Kidney glomerular epithelial cell (primary cell): ENCODE results near the gene TM7SF3.

Source experiments
- DNase-seq: peaks from one replicate; lab custom pipeline; 2025; lab: John Stamatoyannopoulos, UW

TM7SF3 gene

DNA sequence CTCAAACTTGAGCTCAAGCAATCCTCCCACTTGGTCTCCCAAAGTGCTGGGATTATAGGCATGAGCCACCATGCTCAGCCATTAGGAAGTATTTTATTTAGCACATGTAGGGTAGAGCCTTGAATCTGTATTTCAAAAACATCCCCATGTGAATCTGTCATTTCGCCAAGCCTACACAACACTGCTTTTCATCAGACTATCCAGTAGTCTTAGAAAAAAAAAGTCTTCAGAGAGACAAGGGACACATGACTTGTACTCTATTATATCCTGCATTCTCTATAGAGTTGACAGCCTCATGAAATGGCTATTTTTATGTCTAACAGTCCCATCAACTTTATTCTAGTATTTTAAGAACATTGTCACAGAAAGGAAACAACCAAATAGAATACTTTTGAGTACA is 35.4 kb downstream of the TM7SF3 start:
- no peak for DNase-seq

DNA sequence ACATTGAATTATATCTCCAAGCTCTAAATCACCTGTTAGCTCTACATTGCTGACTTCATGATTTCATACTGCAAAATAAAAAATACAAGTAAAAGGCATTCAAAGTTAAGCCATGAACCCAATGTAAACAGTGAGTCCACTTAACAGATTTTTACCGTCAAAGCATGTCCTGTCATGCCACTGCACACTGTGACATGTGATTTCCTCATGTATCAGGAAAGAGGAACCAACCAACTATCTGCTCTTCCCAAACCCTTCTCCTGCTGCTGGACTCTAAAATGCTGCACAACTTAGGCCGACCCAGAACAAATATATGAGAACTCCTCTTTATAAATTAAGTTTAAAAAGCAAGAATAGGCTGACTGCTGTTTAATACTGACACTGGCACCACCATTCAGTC is 37.5 kb downstream of the TM7SF3 start:
- DNase-seq = no peak

DNA sequence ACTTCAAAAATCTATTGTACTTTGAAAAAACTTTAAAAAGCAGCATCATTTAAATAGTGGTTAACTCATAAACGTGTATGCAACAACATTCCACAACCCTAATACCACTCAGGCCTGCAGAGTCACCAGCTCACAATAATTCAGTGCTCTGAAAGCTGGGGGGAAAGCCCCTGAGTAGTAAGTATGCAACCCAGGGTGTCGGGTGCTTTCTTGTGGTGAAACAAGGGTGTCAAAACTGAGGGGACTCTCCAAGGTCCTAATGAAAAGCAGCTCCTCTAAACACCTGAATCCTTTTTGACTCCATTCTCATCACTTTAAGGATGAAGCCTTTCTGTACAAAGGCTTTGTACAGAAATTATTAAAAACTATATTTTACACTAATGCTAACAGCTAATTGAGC is 42.2 kb downstream of the TM7SF3 start:
- no peak for DNase-seq

DNA sequence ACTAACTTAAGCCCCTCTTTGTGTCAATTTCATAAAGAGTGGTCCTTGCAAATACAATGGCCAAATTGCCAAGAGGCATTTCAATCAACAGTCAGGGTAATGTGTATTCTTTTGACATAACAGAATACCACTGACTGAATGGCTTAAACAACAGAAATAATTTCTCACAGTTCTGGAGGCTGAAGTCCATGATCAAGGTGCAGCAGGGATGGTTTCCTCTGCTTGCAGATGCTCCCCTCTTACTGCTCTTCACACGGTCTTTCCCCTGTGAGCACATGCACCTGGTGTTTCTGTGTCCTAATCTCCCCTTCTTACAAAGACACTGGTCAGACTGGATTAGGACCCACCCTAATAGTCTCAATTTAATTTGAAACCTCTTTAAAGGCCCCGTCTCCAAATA is 44.0 kb downstream of the TM7SF3 start:
- DNase-seq = no peak

DNA sequence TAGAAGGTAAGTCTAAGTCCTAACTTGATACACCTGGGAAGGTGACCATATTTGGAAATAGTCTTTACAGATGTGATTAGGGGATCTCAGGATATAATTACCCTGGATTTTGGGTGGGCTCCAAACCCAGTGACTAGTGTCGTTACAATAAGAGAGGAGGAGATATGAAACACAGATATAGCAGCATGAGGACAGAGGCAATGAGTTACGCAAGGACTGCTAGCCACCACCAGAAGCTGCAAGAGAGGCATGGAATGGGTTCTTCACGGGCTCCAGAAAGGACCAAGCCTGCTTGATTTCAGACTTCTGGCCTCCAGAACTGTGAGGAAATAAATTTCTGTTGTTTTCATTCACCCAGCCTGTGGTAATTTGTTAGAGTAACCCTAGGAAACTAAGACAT is 47.3 kb downstream of the TM7SF3 start:
- no peak for DNase-seq

DNA sequence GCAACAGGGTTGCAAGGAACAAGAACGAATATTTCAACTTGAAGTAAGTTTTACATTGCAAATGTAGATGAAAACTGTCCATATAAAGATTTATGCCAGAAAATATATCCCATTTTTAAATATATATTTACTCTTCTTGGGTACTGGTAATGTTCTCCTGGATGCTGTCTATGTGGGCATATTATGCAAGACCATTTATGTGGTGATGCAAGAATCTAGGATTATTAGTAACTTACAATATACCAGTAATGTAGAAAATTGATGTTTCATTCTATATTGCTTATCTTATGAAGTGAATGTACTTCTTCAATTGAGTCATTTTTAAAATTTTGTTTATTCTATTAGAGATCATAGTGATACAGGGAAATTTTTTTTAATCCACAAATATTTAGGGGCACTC is 50.8 kb downstream of the TM7SF3 start:
- DNase-seq = no peak

DNA sequence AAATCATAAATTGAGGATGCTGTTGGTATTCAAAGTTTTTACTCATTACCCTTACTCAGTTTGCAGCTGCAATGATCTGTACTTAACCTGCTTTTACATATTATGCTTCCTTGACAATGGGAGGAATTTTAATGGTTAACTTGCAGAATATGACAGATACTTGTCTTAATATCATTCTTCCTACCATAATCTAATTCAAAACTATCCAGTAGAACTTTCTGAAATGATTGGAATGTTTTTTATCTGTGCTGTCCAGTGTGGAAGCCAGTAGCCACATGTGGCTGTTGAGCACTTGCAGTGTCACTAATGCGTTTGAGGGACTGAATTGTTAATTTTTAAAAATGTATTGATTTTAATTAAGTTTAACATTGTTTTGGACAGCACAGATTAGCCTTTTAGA is 52.4 kb downstream of the TM7SF3 start:
- no peak for DNase-seq

DNA sequence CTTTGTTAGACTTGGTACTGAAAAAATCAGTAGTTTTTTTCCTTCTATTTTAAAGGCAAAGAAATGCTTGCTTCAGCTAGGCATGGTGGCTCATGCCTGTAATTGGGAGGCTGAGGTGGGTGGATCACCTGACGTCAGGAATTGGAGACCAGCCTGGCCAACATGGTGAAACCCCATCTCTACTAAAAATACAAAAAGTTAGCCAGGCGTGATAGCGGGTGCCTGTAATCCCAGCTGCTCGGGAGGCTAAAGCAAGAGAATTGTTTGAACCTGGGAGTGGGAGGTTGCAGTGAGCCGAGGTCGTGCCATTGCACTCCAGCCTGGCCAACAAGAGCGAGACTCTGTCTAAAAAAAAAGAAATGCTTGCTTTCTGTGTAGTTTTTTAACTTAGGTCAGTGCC is 52.8 kb downstream of the TM7SF3 start:
- DNase-seq = peak; percentile 4

DNA sequence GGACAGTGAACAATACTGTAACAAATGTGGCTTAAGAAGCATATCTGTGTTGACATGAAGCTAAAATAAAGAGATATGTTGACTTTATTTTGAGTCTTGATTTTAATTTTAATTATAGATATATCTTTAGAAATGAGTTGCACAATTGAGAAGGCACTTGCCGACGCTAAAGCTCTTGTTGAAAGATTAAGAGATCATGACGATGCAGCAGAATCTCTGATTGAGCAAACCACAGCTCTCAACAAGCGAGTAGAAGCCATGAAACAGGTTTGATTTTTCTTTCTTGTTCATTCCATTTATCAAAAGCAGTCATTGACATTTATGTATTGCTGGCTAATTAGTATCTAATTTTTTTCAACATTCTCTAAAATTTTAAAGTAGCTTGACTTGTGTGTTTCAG is 60.2 kb downstream of the TM7SF3 start:
- DNase-seq = no peak

DNA sequence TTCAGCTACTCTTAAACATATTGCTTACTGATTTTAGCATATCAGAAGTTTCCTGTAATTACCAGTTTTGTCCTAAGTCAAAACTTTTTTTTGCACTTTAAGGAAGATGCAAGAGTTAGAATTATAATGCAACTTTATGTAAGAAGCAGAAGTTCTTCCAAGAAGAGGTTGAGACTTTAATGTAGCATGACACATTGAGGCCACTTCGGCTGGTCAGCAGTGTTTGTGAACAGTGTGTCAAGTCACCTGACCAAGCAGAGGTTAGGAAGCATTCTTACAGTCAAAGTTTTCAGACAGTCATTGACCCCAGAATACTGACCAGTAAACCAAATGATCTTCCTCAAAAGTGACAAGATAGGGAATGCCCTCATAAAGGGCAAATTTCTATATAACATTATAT is 60.7 kb downstream of the TM7SF3 start:
- DNase-seq = no peak

DNA sequence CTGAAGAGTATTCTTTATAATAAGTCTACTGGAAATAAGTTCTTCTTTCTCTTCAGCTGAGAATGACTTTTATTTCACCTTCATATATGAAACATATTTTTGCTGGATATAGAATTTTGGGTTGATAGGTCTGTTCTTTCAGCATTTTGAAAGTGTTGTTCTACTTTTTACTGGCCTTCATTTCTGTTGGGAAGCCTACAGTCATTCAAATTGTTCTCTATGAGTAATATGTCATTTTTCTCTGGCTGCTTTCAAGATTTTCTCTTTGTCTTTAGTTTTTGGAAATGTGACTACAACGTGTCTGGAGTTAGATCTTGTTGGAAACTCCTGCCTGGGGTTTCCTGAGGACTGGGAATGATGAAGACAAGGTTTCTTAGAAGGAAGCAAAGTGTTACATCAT is 65.9 kb downstream of the TM7SF3 start:
- DNase-seq = no peak

DNA sequence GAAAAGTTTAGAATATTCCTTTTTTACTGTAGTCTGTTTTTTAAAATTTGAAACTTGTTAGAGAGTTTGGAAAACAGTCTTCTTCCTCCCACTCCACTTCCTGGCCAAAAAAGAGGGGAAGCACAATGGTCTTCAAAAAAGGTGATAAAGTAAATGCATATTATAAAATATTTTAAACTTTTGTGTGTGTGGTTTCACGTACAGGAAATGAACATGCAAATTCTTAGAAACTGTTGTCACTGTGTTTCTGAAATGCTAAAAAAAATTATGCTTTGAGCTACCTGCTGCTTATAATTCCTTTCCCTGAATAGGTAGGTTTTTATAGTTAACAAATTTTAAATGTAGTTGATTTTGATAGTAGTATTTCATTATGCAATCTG is 73.0 kb downstream of the TM7SF3 start:
- no peak for DNase-seq

DNA sequence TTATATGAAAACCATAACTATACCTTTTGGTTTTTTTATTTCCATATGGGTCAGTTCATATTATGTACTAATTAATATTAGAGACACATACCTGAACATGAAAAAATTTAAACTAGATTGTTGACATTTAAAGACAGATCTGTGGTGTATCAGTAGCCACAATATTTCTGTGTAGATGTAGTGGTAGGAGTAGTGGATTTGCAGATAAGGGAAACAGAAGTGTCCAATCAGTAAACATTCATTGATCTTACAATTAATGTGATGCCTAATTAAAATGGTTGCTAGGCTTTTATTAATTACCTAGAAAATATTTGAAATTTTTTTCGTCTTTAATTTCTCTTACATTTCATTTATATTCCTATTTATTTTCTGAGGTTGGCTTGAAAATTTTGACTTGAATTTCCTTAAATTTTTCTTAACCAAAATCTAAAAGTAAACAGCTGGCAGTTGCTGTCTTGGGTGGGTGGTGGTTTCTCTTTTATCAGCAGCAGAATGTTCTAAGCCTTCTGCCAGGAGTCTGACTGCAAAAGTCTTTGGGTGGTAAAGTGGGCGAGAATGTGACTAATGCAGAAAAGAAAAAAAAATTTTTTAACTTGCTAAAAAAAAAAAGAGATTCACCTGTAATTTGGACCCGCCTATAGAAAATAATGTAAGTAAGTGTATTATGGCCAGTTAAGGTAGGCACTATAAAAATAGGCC is 73.5 kb downstream of the TM7SF3 start:
- no peak for DNase-seq

DNA sequence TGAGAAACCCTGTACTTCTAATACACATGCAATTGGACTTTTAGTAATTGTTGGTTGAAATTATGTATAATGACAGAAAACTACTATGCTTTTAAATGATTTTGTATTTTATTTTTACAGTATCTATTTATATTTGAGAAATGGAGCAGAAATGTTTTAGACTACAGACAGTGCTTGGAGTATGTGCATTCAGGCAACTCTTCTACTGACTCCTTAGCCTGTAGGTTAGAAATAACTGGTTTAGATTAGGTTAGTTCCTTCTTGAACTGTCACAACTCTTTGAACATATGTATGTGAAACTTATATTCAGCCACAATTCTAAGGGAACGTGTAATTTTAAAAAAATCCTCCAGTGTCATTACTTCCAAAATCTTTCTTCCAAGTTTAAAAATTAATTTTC is 74.2 kb downstream of the TM7SF3 start:
- DNase-seq = no peak

DNA sequence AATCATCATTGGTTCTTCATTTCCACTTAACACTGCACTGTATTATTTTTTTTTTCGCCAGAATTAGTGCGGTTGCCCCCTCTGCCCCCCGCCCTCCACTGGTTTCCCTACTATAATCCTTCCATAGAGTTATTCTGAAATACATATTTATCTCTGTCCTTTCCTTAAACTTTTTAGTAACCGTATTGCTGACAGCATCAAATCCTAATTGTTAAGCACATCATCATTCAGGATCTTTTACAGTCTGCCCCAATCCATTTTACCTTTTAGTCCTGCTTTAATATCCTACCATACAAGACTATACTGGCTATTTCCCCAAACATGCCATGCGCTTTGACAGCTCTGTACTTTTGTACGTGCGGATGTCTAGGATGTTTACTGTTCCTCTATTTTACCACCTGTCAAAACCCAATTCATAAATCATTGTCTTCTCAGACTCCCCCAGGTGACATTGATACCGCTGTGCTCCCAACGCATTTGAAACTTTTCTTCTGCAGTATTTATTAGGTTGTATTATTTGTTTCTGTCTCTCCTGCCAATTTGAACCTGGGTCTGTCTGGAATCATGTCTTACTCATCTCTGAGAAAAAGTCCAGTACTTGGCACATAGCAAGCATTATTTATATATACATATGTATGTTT is 74.9 kb downstream of the TM7SF3 start:
- DNase-seq = no peak

DNA sequence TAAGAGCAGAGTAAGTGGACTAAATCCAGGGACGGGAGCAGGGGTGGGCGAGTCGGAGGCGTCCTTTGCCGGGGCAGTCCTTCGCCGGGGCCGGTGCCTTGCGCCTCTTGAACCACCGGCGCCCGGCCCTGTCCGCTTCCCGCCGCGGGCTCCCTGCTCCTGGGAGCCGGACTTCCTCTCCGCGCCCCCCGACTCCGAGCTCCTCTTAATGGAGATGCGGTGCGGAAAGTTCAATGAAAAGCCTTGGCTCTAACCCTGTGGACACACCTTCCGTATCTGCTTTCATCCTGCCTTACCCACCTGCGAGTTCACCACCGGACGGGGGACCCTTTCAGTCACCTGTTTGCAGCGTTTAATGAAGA is 75.5 kb downstream of the TM7SF3 start:
- no peak for DNase-seq

DNA sequence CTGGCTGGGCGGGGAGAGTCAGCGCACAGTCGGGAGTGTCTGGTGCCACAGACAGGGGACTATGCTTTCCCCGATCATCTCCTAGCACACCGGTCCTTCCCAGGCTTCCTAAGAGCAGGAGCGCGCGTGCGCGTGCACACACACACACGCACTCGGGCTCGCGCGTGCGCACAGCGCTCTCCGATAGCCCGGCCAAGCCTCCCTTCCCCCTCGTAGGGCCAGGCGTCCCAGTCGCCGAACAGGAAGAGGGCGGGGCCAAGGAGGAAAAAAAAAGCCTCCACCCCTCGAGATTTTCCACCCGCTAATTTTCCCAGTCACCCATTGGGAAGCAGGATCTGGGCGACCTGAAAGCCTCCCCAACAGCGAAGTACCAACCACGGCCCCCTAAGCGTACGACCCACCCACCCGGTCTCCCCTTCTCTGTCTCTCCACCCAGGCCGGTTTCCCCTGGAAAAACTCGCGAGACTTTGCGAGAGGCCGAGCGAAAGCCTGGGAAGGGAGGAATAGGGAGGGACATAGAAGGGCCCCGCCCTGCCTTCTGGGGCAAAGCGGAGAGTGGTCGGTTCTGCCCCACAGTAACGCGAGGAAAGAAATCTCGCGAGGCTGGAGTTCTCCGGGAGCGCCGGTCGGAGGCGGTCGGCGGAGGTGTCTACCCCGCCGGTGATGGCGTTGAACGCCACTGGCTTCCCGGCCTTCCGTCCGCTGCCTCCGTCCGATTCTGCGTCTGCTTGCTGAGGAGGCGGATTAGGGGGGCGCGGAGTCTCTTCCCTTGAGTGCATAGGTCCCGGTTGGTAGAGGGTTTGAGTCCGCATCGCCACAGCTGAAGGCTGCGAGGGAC is 76.1 kb downstream of the TM7SF3 start, which contains the start of the genes FGFR1OP2 and INTS13:
FGFR1OP2 (plus strand) TSS at position 608 of the 838 bp plus-strand sequence. CDS start 15,689 bp downstream, outside the sequence.
INTS13 (minus strand) TSS at position 119 of the 838 bp plus-strand sequence. CDS start 1,178 bp downstream, outside the sequence.
- peak; percentile 96 for DNase-seq

DNA sequence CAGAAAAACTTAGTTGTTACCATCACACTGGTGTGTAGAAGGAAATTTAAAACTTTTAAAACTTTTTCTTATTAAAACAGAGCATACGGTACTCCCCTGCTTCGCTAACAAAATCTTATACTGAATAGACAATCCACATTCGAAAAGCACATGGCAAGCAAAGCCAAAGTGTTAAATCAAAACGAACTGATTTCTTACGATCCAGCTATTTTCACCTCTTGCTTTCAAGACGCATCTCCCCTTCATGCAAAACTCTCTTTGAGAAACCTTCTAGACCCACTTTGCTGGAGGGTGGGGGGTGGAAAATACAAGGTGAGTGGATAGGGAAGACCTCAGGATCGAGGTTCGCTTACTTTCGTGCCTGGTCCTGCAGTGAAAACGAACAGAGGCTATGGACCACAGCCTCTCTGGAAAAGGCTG is 76.7 kb downstream of the TM7SF3 start:
- peak; percentile 51 for DNase-seq

DNA sequence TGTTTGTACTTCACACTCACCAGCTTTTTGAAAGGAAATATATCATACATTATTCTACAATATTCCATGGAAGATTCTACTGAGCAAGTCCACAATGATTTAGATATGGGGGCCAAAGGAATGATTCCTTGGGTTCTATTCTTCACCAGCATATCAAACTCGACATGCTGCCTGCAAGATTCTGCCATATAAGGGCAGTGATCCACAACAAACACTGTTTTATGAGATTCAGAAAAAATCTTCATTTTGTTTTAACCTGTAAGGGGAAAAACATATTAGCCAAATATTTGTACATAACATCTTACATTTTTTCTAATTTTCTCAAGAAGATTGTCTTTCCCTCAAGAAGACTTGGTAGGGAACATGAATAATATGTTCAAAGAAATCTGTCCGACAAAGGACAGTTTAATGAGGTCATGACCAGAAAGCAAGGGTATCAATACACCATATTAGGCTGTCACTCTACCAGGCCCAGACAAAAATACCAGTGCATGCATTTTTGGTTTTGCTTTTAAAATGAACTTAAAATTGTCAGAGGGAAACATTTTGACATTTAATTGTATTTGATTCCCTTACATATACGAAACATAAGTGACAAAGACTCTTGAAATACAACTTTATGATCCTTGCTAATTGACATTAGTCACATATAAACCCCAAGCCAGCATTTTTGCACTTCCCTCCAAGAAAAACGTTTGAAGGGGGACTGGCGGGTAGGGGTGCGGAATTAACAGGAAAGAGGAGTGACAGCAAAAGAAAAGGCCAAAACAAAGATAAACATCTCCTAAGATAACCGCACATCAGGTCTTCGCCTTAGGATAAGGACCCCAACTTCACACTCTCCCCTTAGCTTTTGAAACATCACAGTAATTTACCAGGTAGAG is 77.4 kb downstream of the TM7SF3 start:
- no peak for DNase-seq

DNA sequence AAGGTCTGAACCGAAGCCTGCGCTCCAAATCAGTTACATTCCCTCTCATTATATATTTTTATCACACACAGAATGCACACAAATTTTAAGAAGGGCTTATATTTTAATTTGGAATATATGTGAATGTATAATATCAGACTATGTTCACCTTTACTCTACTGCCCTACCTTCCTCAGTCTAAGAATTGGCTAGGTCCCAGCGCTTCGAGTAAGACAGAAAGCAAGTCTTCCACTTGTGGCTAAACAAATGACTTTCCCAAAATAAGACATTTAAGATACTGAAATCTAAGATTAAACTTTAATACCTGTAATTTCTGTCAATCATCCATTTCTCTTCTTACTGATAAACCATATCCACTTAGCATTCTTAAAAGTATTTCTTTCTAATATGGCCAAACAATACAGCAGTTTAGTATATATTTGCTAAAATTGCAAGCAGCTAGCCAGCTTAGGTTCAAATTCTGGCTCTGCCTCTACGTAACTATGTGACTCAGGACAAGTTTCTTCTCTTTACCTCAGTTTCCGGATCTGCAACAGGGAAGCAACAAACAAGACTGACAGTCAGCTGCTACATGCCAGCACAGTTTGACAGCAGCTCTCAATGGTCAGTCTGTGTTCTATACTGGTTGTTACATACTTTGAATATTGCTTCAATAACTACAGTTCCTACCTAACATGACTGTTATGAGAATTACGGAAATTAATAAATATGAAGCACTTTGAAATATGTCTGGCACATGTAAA is 78.4 kb downstream of the TM7SF3 start:
- DNase-seq = no peak

DNA sequence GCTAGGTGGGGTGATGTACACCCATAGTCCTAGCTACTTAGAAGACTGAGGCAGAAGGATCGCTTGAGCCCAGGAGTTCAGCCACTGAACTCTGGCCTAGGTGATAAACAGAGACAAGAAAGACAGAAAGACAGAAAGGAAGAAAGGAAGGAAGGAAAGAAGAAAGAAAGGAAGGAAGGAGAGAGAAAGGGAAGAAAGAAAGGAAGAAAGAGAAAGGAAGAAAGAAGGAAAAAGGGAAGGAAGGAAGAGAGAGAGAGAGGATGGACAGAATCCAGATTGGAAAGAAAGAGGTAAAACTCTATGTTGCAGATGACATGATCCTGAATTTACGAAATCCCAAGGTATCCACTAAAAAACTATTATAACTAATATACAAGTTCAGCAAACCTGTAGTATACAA is 84.6 kb downstream of the TM7SF3 start:
- no peak for DNase-seq
